GM06990 (cell line): ENCODE measurements around the gene SOCS7.

Experiments used
- DNase-seq: peaks from one replicate; pipeline ENCODE4 v3.0.0-alpha.2; 2011; ENCODE audit not compliant: insufficient read length; ENCODE audit errors: extremely low read depth
- H3K27me3 ChIP-seq: replicated peaks from 2 replicates; pipeline ENCODE4 v1.6.0; 2011; ENCODE audit warnings: low read length; ENCODE audit not compliant: control insufficient read depth, insufficient read depth
- H3K36me3 ChIP-seq: 2 replicates; pipeline ENCODE4 v1.5.1; 2011; ENCODE audit warnings: low read length; ENCODE audit not compliant: control insufficient read depth, insufficient read depth
- H3K4me3 ChIP-seq: replicated peaks from 2 replicates; pipeline ENCODE4 v1.5.1; 2011; ENCODE audit warnings: low read depth, mild to moderate bottlenecking, control low read depth, low read length
- TF ChIP-seq, protein P1 (sequence below): IDR thresholded peaks from 2 replicates; pipeline ENCODE4 v1.5.1; 2011; ENCODE audit warnings: low read length, control low read depth, mild to moderate bottlenecking, inconsistent platforms; ENCODE audit not compliant: insufficient read depth, poor library complexity, severe bottlenecking

Gene SOCS7

GRCh38 chr17:38420518-38420917 lies 68.9 kb downstream of the SOCS7 start:
- no peak for DNase-seq
- Histone ChIP-seq H3K36me3 (no peaks in the 10 kb centered on the region), H3K4me3 (no peak overlapping the region), H3K27me3 (peaks cover 4% of the 10 kb centered on the region)
- TF ChIP-seq, protein P1, sequence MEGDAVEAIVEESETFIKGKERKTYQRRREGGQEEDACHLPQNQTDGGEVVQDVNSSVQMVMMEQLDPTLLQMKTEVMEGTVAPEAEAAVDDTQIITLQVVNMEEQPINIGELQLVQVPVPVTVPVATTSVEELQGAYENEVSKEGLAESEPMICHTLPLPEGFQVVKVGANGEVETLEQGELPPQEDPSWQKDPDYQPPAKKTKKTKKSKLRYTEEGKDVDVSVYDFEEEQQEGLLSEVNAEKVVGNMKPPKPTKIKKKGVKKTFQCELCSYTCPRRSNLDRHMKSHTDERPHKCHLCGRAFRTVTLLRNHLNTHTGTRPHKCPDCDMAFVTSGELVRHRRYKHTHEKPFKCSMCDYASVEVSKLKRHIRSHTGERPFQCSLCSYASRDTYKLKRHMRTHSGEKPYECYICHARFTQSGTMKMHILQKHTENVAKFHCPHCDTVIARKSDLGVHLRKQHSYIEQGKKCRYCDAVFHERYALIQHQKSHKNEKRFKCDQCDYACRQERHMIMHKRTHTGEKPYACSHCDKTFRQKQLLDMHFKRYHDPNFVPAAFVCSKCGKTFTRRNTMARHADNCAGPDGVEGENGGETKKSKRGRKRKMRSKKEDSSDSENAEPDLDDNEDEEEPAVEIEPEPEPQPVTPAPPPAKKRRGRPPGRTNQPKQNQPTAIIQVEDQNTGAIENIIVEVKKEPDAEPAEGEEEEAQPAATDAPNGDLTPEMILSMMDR = no peak

DNA sequence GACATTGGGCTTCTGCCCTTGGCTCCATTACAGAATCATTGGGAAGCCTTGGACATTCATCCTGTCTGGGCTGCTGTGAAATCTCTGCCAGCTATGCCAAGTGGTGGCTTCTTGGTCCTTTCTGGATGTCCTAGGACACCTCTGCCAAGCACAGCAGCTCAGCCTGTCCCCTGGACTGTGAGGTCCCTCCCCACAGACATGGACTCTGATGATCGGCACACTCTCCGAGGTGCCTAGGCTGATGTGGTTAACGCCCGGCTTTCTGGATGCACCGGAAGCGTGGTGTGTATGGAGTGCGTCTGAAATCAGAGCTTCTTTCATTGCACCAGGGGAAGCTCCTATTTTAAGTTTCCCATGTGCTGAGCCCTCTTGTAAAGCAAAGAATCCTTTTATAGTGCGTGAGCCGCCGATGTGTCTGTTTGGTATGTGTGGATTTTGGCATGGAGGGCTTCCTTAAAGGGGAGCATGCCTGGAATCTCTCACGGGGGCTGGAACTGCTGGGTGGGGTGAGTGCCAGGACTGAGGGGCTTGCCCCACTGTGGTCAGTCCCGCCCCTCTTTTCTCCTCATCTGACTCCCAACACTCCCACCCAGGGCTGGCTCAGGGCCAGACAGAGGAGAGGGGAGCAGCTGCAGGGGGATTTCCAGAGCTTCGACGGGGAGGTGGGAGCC lies 69.7 kb downstream of the SOCS7 start:
- no peaks in the 10 kb centered on the region for H3K36me3 ChIP-seq

GRCh38 chr17:38421871-38422827 lies 70.5 kb downstream of the SOCS7 start:
- H3K4me3 ChIP-seq = no peak overlapping the region
- H3K27me3 ChIP-seq = peaks cover 4% of the 10 kb centered on the region
- TF ChIP-seq, protein P1 = no peak
- DNase-seq = no peak
- no peaks in the 10 kb centered on the region for H3K36me3 ChIP-seq

More for the DNA sequence above, 69.7 kb downstream of the SOCS7 start:
- no peak overlapping the region for H3K4me3 ChIP-seq
- DNase-seq = no peak
- TF ChIP-seq, protein P1 = no peak
- peaks cover 4% of the 10 kb centered on the region for H3K27me3 ChIP-seq

DNA sequence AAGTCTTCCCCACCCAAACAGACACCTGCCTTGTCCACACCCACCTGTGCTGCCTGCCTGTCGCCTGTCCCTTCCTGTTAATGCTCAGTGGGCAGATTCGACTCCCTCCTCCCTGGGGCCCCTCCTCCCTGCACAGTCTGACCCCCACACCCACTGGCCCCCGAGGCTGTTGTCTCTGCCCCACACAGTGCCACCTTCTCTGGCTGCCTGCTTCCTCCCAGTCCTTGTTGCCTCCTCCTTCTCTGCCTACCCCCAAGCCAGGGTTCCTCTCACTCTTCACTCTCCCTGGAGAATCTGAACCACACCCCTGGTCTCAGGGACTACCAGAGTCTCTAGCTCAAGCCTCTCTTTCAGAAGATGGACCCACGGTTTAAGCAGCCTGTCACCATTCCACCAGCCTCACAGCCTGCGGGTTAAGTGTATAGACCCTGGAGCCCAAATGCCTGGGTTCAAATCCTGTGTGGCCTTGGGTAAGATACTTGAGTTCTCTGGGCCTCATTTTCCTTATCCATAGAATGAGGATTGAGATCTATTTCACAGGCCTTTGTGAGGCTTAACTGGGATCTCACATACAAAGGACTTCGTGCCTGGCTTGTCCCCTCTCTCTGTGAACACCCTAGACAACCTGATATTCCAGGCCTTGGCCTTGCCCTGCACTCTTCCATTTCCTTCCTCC lies 72.8 kb downstream of the SOCS7 start:
- H3K36me3 ChIP-seq = no peaks in the 10 kb centered on the region
- H3K27me3 ChIP-seq = peaks cover 4% of the 10 kb centered on the region
- DNase-seq = no peak
- H3K4me3 ChIP-seq = no peak overlapping the region
- TF ChIP-seq, protein P1 = no peak

- no peak for DNase-seq
- H3K4me3 ChIP-seq = no peak overlapping the region
- H3K27me3 ChIP-seq = peaks cover 2% of the 10 kb centered on the region; the same call in 1 of the 2 replicates
- TF ChIP-seq, protein P1 = no peak
- no peaks in the 10 kb centered on the region for H3K36me3 ChIP-seq
These were observed 73.4 kb downstream of the SOCS7 start for GRCh38 chr17:38425031-38425430.
